Suprapubic skin (tissue), 4 donors: ENCODE measurements around the gene LLPH.

Experiments used
- EP300 ChIP-seq: sonication (generic); formaldehyde crosslinking; IDR thresholded peaks from one replicate; pipeline ENCODE4 v1.6.1; 2017; ENCODE audit warnings: antibody characterized with exemption
- POLR2A ChIP-seq, 2 donors: fragments of 450-650 bp; IDR thresholded peaks; one replicate each; pipeline ENCODE4 v1.6.1; 2017; ENCODE audit warnings: antibody characterized with exemption in 2 of 2, mild to moderate bottlenecking in 2 of 2, moderate library complexity in 2 of 2
- POLR2AphosphoS5 ChIP-seq, 3 donors: sonication (generic); formaldehyde crosslinking; IDR thresholded peaks; one replicate each; pipeline ENCODE4 v1.6.1; 2017; ENCODE audit warnings: antibody characterized with exemption in 3 of 3
- TF ChIP-seq, protein P1 (sequence below), 2 donors: fragments of 200-600 bp in 1 of 2; fragments of 450-650 bp in 1 of 2; sonication (generic) in 1 of 2; IDR thresholded peaks; one replicate each; pipeline ENCODE4 v1.5.1; 2016 to 2019; ENCODE audit warnings: antibody characterized with exemption in 2 of 2, mild to moderate bottlenecking in 1 of 2, moderate library complexity in 1 of 2

DNA sequence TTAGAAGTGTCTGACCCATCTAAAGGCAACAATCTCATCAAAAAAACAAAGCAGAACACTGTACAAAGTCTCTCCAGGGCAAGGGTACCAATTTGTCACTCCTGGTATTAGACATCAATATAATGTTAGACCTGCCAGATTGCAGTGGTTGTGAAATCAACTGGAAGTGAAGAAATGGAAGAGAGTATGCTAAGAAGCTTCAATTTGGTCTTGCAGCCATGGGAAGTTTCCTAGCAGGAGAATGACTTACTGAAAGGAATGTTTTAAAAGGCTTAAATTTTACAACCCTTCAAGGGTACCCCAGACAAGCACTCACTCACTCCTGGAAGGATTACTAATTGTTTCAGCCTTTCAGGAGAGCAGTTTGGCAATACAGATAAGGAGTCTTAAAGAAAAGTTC is 18.9 kb downstream of the LLPH start:
- TF ChIP-seq, protein P1, sequence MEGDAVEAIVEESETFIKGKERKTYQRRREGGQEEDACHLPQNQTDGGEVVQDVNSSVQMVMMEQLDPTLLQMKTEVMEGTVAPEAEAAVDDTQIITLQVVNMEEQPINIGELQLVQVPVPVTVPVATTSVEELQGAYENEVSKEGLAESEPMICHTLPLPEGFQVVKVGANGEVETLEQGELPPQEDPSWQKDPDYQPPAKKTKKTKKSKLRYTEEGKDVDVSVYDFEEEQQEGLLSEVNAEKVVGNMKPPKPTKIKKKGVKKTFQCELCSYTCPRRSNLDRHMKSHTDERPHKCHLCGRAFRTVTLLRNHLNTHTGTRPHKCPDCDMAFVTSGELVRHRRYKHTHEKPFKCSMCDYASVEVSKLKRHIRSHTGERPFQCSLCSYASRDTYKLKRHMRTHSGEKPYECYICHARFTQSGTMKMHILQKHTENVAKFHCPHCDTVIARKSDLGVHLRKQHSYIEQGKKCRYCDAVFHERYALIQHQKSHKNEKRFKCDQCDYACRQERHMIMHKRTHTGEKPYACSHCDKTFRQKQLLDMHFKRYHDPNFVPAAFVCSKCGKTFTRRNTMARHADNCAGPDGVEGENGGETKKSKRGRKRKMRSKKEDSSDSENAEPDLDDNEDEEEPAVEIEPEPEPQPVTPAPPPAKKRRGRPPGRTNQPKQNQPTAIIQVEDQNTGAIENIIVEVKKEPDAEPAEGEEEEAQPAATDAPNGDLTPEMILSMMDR (IDR thresholded peaks at IDR 0.05): no peak
- TF ChIP-seq POLR2AphosphoS5 (IDR thresholded peaks at IDR 0.05) (no peak), POLR2A (IDR thresholded peaks at IDR 0.05) (no peak), EP300 (no peak)
